ENCODE measurements around the gene ITPRID1.

Gene ITPRID1

DNA sequence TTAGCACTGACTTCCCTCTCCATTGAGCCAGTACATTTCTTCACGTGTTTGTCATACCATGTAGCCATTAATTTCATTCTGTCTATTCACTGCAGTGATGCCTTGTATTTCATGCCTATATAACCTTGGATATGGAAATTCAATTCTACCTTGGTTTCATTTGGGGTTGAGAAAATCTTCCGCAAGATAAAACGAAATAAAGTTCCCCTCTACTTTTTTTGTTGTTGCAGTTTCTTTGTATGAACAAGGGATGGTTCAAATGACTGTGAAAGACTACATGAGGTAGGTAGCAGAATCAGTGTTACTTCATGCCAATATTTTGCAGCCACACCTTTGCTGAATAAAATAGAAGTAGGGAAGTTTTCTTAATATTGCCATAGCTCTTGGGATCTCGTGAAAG is 55.6 kb downstream of the ITPRID1 start:
- H3K9ac ChIP-seq (ENCODE audit: insufficient read length, low read depth) = no peak overlapping the region
- H3K4me1 ChIP-seq (ENCODE audit: insufficient read depth, insufficient read length) = no peaks in the 10 kb centered on the region
- no peak for DNase-seq (ENCODE audit: low read depth, low spot score)
- no peaks in the 10 kb centered on the region for H3K27me3 ChIP-seq (ENCODE audit: insufficient read depth, insufficient read length)
- no peak for TF ChIP-seq SUZ12 (IDR thresholded peaks at IDR 0.05; ENCODE audit: extremely low read depth, insufficient read depth, insufficient read length)
- no peak for TF ChIP-seq YY1 (IDR thresholded peaks at IDR 0.05; ENCODE audit: insufficient read depth, insufficient read length)
- no peak for TF ChIP-seq ZNF274 (IDR thresholded peaks at IDR 0.05; ENCODE audit: low read depth, low read length)
- no peaks in the 10 kb centered on the region for H3K9me3 ChIP-seq (ENCODE audit: insufficient read depth, low read length)
- no peak overlapping the region for H3K4me3 ChIP-seq (ENCODE audit: insufficient read length, low read depth)
- no peaks in the 10 kb centered on the region for H3K36me3 ChIP-seq (ENCODE audit: insufficient read depth, insufficient read length, low read length)

DNA sequence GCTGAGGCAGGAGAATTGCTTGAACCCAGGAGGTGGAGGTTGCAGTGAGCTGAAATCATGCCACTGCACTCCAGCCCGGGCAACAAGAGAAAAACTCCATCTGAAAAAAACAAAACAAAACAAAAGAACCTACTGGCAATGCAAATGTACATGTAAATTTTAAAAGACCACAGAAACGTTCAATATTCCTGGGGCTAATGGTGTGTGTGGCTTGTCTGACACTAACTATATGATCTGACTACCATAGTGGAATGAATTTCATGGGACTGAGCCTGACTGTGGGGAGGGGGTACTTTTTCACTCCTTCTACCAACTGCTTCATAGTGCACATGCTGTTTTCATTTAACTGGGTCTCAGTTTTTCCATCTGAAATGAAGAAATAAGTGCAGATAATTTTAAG is 69.6 kb downstream of the ITPRID1 start:
- TF ChIP-seq YY1 (IDR thresholded peaks at IDR 0.05; ENCODE audit: insufficient read depth, insufficient read length) = no peak
- no peak for TF ChIP-seq ZNF274 (IDR thresholded peaks at IDR 0.05; ENCODE audit: low read depth, low read length)
- TF ChIP-seq SUZ12 (IDR thresholded peaks at IDR 0.05; ENCODE audit: extremely low read depth, insufficient read depth, insufficient read length) = no peak
- Histone ChIP-seq H3K9ac (ENCODE audit: insufficient read length, low read depth) (no peak overlapping the region), H3K27me3 (ENCODE audit: insufficient read depth, insufficient read length) (no peaks in the 10 kb centered on the region), H3K9me3 (ENCODE audit: insufficient read depth, low read length) (no peaks in the 10 kb centered on the region), H3K36me3 (ENCODE audit: insufficient read depth, insufficient read length, low read length) (no peaks in the 10 kb centered on the region), H3K4me3 (ENCODE audit: insufficient read length, low read depth) (no peak overlapping the region), H3K4me1 (ENCODE audit: insufficient read depth, insufficient read length) (no peaks in the 10 kb centered on the region)
- DNase-seq (ENCODE audit: low read depth, low spot score) = no peak

DNA sequence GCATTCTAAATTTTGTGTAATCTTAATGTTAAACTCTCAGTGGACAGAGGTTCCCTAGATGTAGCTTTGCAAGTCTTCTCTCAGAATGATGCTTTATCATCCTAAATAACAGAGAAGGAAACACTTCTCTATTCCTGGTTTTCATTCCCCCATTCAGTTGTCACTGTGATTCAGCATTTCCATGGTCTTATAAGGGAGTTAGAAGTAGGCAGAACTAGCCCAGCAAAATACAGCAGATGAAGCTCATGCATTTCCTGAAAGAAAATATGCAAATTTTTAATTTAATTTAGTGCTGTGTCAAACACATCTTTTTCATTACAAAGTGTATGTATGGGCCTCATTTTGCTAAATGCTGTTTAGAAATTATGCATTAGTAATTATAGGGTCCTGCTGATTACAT is 70.1 kb downstream of the ITPRID1 start:
- Histone ChIP-seq H3K9ac (ENCODE audit: insufficient read length, low read depth) (no peak overlapping the region), H3K27me3 (ENCODE audit: insufficient read depth, insufficient read length) (no peaks in the 10 kb centered on the region), H3K4me3 (ENCODE audit: insufficient read length, low read depth) (no peak overlapping the region), H3K36me3 (ENCODE audit: insufficient read depth, insufficient read length, low read length) (no peaks in the 10 kb centered on the region), H3K9me3 (ENCODE audit: insufficient read depth, low read length) (no peaks in the 10 kb centered on the region), H3K4me1 (ENCODE audit: insufficient read depth, insufficient read length) (no peaks in the 10 kb centered on the region)
- no peak for DNase-seq (ENCODE audit: low read depth, low spot score)
- no peak for TF ChIP-seq ZNF274 (IDR thresholded peaks at IDR 0.05; ENCODE audit: low read depth, low read length)
- no peak for TF ChIP-seq SUZ12 (IDR thresholded peaks at IDR 0.05; ENCODE audit: extremely low read depth, insufficient read depth, insufficient read length)
- TF ChIP-seq YY1 (IDR thresholded peaks at IDR 0.05; ENCODE audit: insufficient read depth, insufficient read length) = no peak

DNA sequence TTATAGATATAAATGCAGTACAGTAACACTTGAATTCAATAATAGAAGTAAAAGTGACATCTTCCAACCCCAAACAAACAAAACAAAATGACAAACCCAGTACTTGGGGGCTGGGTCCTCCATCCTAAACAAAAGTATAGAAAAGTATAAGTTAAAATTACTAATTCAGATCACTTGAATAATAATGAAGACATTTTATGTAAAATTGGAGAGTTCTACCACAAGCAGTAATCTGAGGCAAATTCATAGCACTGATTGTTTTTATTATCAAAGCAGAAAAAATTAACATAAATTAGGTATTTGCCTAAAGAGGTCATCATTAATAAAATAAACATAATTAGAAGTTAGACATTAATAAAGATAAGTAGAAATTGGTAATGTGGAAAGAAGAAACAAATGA is 81.5 kb downstream of the ITPRID1 start:
- Histone ChIP-seq H3K36me3 (ENCODE audit: insufficient read depth, insufficient read length, low read length) (no peaks in the 10 kb centered on the region), H3K27me3 (ENCODE audit: insufficient read depth, insufficient read length) (no peaks in the 10 kb centered on the region), H3K4me1 (ENCODE audit: insufficient read depth, insufficient read length) (no peaks in the 10 kb centered on the region), H3K9me3 (ENCODE audit: insufficient read depth, low read length) (peaks cover 9% of the 10 kb centered on the region), H3K4me3 (ENCODE audit: insufficient read length, low read depth) (no peak overlapping the region), H3K9ac (ENCODE audit: insufficient read length, low read depth) (no peak overlapping the region)
- TF ChIP-seq ZNF274 (IDR thresholded peaks at IDR 0.05; ENCODE audit: low read depth, low read length) (no peak), SUZ12 (IDR thresholded peaks at IDR 0.05; ENCODE audit: extremely low read depth, insufficient read depth, insufficient read length) (no peak), YY1 (IDR thresholded peaks at IDR 0.05; ENCODE audit: insufficient read depth, insufficient read length) (no peak)
- no peak for DNase-seq (ENCODE audit: low read depth, low spot score)

DNA sequence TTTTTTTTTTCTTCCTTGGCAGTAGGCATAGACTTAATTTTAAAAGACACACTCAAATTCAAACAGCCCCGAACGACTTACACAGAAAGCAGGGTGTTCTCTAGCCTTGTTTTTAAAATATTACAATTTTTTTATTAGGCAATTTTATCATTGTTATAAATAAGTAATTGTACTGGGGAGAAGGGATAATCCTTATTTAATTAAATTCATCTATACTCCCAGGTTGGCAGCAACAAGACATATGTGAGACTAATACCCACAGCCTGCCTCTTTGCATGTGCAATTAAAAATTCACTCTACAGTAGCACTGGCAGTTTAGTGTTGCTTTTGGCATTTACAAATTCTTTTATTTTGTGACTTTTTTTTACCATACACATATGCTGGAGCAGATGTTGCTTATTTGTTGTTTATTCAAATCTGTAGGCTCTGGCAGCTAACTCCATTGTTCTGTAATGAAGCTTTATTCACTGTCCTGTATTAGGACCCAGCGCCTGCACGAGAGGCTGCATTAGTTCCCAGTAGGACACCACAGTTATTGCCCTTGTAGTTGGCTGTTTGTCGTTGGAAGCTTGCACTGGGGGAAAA is 88.2 kb downstream of the ITPRID1 start:
- Histone ChIP-seq H3K9me3 (ENCODE audit: insufficient read depth, low read length) (no peaks in the 10 kb centered on the region), H3K4me1 (ENCODE audit: insufficient read depth, insufficient read length) (no peaks in the 10 kb centered on the region), H3K27me3 (ENCODE audit: insufficient read depth, insufficient read length) (no peaks in the 10 kb centered on the region), H3K9ac (ENCODE audit: insufficient read length, low read depth) (no peak overlapping the region), H3K4me3 (ENCODE audit: insufficient read length, low read depth) (no peak overlapping the region), H3K36me3 (ENCODE audit: insufficient read depth, insufficient read length, low read length) (no peaks in the 10 kb centered on the region)
- DNase-seq (ENCODE audit: low read depth, low spot score) = no peak
- TF ChIP-seq ZNF274 (IDR thresholded peaks at IDR 0.05; ENCODE audit: low read depth, low read length) = no peak
- no peak for TF ChIP-seq YY1 (IDR thresholded peaks at IDR 0.05; ENCODE audit: insufficient read depth, insufficient read length)
- TF ChIP-seq SUZ12 (IDR thresholded peaks at IDR 0.05; ENCODE audit: extremely low read depth, insufficient read depth, insufficient read length) = no peak

DNA sequence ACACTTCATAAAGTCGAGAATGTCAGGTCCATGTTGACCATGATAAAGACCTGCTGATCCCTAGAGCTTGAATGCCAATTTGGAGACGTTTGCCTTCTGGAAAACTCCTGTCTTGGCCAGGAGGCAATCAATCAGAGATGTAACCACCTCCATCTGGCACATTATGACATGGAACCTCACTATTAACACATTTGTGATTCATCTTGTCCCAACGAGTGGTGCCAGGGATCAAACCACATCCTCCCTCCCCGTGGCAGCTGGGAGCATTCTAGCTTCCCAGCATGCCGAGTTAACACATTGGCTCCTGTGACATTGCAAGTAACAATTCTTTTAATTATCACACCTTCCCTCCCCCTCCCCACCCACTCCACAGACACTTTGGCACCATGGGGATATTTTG is 89.2 kb downstream of the ITPRID1 start:
- DNase-seq (ENCODE audit: low read depth, low spot score) = no peak
- H3K4me1 ChIP-seq (ENCODE audit: insufficient read depth, insufficient read length) = no peaks in the 10 kb centered on the region
- no peaks in the 10 kb centered on the region for H3K9me3 ChIP-seq (ENCODE audit: insufficient read depth, low read length)
- no peaks in the 10 kb centered on the region for H3K27me3 ChIP-seq (ENCODE audit: insufficient read depth, insufficient read length)
- no peak overlapping the region for H3K9ac ChIP-seq (ENCODE audit: insufficient read length, low read depth)
- no peaks in the 10 kb centered on the region for H3K36me3 ChIP-seq (ENCODE audit: insufficient read depth, insufficient read length, low read length)
- H3K4me3 ChIP-seq (ENCODE audit: insufficient read length, low read depth) = no peak overlapping the region
- TF ChIP-seq ZNF274 (IDR thresholded peaks at IDR 0.05; ENCODE audit: low read depth, low read length) (no peak), YY1 (IDR thresholded peaks at IDR 0.05; ENCODE audit: insufficient read depth, insufficient read length) (no peak), SUZ12 (IDR thresholded peaks at IDR 0.05; ENCODE audit: extremely low read depth, insufficient read depth, insufficient read length) (no peak)

DNA sequence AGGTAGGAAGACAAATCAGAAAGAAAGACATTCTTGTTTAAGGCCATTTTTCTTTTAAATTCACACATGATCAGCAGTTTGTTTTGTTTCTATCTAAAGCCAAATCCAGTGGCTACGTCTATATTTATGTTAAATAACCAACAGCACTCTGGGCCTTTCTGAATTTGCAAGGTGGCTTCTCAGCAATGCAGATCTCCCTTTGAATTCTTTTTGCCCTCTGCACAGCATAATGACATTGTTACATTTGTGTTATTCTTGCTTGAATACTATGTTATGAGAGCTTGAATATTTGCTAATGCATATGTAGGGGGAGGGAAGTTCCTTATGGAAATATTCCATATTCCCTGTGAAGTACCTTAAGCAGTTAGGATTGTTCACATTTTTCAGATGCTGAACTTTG is 99.7 kb downstream of the ITPRID1 start:
- TF ChIP-seq SUZ12 (IDR thresholded peaks at IDR 0.05; ENCODE audit: extremely low read depth, insufficient read depth, insufficient read length) (no peak), YY1 (IDR thresholded peaks at IDR 0.05; ENCODE audit: insufficient read depth, insufficient read length) (no peak), ZNF274 (IDR thresholded peaks at IDR 0.05; ENCODE audit: low read depth, low read length) (no peak)
- no peak for DNase-seq (ENCODE audit: low read depth, low spot score)
- H3K9ac ChIP-seq (ENCODE audit: insufficient read length, low read depth) = no peak overlapping the region
- H3K9me3 ChIP-seq (ENCODE audit: insufficient read depth, low read length) = no peaks in the 10 kb centered on the region
- no peaks in the 10 kb centered on the region for H3K36me3 ChIP-seq (ENCODE audit: insufficient read depth, insufficient read length, low read length)
- H3K4me1 ChIP-seq (ENCODE audit: insufficient read depth, insufficient read length) = no peaks in the 10 kb centered on the region
- no peaks in the 10 kb centered on the region for H3K27me3 ChIP-seq (ENCODE audit: insufficient read depth, insufficient read length)
- no peak overlapping the region for H3K4me3 ChIP-seq (ENCODE audit: insufficient read length, low read depth)

Measured in NT2/D1 (cell line).